ENCODE measurements around the gene BAIAP2L1.
"Not testable (repeated sequence)": the region's sequence is repeated elsewhere in the genome, so short reads cannot be mapped to it uniquely, and the experiment has no call there.

The BAIAP2L1 gene

GRCh38 chr7:98398567-98399372, 2.1 kb downstream of the BAIAP2L1 start:
- no peak for DNase-seq

GRCh38 chr7:98396768-98397167, 4.1 kb downstream of the BAIAP2L1 start:
- no peak for DNase-seq

DNA sequence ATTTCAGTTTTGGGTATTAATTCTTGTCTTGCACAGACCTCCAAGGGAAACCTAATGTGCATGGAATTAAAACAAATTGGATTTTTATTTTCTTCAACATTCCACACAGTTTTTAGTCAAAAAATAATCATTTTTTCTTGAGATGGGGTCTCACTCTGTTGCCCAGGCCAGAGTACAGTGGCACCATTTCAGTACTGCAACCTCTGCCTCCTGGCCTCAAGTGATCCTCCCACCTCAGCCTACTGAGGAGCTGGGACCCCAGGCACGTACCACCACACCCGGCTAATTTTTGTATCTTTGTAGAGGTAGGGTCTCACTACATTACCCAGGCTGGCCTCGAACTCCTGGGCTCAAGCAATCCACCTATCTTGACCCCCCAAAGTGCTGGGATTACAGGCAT, 4.9 kb downstream of the BAIAP2L1 start:
- no peak for DNase-seq

- DNase-seq, result no peak
These were observed 5.4 kb downstream of the BAIAP2L1 start for GRCh38 chr7:98395481-98395880.

GRCh38 chr7:98394377-98394836, 6.5 kb downstream of the BAIAP2L1 start:
- DNase-seq, result no peak

DNA sequence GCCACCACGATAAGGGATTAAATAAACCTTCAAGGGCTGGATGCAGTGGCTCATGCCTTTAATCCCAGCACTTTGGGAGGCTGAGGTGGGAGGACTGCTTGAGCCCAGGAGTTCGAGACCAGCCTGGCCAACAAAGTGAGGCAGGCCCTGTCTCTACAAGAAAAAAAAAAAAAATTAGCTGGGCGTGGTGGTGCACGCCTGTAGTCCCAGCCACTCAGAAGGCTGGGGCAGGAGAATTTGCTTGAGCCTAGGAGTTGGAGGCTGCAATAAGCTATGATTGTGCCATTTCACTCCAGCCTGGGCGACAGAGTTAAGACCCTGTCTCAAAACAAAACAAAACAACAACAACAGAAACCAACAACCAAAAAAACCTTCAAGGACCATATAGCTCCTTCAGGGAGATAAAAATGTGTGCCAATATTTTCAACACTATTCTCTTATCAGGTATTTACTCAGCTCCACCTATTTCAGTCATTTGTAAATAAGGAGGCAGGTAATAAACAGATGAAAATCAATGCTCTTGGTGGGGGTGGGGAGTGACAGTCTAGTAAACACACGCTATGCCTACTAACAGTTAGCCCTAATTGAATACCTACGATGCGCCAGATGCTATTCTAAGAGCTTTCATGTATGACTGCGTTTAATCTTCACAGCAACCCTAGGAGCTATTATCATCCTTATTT, 13.2 kb downstream of the BAIAP2L1 start:
- no peak for DNase-seq

DNA sequence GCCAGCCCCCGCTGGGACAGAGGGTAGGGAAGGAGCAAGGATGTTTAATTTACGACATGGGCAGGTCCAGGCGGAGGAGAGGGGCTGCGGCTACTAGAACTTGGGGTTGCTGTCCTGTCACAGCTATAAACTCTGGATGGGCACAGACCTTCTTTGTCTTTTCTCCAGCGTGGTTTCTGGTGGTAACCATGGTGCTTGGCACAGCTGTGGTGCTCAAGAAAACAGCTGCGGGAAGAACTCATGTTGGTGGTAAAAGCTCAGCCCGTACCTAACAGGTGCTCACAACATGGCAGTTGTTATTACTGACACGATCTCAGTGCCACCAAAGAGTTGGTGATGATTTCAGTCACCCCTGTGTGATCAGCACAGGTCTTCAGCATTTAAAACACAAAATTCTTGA, 13.8 kb downstream of the BAIAP2L1 start:
- DNase-seq, result no peak

DNA sequence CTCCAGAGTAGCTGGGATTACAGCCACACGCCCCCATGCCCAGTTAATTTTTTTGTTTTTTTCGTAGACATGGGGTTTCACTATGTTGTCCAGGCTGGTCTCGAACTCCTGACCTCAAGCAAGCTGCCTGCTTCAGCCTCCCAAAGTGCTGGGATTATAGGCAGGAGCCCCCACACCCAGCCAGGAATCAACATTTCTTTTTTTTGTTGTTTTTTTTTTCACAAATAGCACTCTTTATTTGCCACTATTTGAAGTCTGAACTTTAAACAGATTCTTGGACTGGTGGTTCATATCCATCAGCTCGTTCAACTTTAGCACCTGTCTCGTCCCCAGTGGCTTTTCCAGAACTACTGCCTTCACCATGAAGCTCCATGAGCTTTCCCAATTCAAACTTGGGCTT, 15.4 kb downstream of the BAIAP2L1 start:
- not testable (repeated sequence) for DNase-seq

GRCh38 chr7:98378210-98378819, 22.6 kb downstream of the BAIAP2L1 start:
- DNase-seq, result no peak

DNA sequence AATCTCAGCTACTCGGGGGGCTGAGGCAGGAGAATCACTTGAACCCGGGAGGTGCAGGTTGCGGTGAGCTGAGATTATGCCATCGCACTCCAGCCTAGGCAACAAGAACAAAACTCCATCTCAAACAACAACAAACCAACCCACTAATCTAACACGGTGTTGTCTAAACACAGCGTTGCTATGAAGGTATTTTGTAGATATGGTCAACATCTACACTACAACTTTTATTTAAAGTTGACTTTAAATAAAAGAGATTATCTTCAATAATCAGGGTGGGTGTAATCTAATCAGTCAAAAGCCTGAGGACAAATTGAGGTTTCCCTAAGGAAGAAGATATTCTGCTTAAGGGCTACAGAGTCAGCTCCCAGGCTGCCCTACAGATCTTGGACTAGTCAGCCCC, 24.2 kb downstream of the BAIAP2L1 start:
- no peak for DNase-seq

DNA sequence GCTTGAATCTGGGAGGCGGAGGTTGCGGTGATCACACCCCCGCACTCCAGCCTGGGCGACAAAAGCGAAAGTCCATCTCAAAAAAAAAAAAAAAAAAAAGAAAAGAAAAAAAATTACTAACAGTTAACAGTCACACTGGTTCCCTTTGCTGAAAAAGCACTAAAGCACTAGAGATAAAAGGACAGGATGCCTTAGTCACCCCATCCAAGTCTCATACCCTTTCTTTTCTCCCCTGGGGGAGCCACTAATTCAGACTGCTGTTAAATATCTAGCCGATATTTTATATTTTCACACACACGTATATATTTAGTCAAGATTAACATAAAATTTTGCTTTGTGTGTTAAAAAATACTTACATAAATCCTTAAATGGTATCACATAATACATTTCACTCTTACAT, 25.2 kb downstream of the BAIAP2L1 start:
- DNase-seq, result no peak

- no peak for DNase-seq
These were observed 26.6 kb downstream of the BAIAP2L1 start for GRCh38 chr7:98374285-98374680.

- DNase-seq, result no peak
These were observed 27.9 kb downstream of the BAIAP2L1 start for GRCh38 chr7:98372993-98373392.

GRCh38 chr7:98369726-98370125, 31.2 kb downstream of the BAIAP2L1 start:
- no peak for DNase-seq

GRCh38 chr7:98368716-98369115, 32.2 kb downstream of the BAIAP2L1 start:
- DNase-seq, result no peak

DNA sequence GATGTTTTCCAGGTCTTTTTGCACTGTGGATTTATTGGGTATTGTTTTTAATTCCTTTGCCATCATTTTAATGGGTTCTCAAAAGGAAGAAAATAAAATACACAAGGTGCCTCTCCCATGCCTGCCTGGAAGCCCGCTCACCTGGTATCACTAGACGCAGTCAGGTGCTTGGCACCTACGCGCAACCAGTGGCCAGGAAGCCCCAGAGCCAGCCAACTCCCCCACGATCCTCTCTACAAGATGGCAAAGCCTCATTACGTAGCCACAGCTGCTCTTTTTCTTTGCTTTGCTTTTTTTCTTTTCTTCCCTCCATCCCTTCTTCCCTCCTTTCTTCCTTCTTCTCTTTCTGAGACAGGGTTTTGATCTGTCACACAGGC, 34.3 kb downstream of the BAIAP2L1 start:
- DNase-seq, result no peak

GRCh38 chr7:98365863-98366561, 34.9 kb downstream of the BAIAP2L1 start:
- no peak for DNase-seq

GRCh38 chr7:98364220-98364619, 36.7 kb downstream of the BAIAP2L1 start:
- no peak for DNase-seq

GRCh38 chr7:98362517-98362916, 38.4 kb downstream of the BAIAP2L1 start:
- DNase-seq, result no peak

- no peak for DNase-seq
These were observed 40.4 kb downstream of the BAIAP2L1 start for GRCh38 chr7:98360221-98361130.

GRCh38 chr7:98359395-98359794, 41.5 kb downstream of the BAIAP2L1 start:
- DNase-seq, result no peak

- no peak for DNase-seq
These were observed 42.2 kb downstream of the BAIAP2L1 start for GRCh38 chr7:98358706-98359105.
